Cardiac muscle cell (in vitro differentiated cells and primary cell): ENCODE results near the gene CD80. TPM values are rescaled to one million over a fixed set of nuclear protein-coding genes. Genes with fewer than 3 reads are reported as not detected.

Experiments used
- polyA plus RNA-seq: library from polyadenylated mRNA; unstranded; fragments of >200 nt; fragmentation: Nextera tagmentation; extraction: Ambion mirVana; gene quantifications from 2 replicates; pipeline ENCODE4 v1.2.1, GENCODE V29; 2016
- total RNA-seq: library from RNA; depleted of rRNA; stranded (reverse); fragments of >200 nt; gene quantifications from 2 replicates; pipeline ENCODE4 v1.2.3, GENCODE V29; 2016

CD80 gene
- total and polyA plus RNA-seq, 2 experiments from 2014 or later = 0.39 TPM; not detected in 1

Other genes with a start within 250 kb of the CD80 start
- 42.9 and 48.8 TPM in 2 replicates for gene TMEM39A, start 96.0 kb downstream of the CD80 start, total RNA-seq
- 21.5 and 25.9 TPM in 2 replicates for gene TMEM39A, start 96.0 kb downstream of the CD80 start, polyA plus RNA-seq
- gene POGLUT1, start 90.7 kb downstream of the CD80 start, total RNA-seq = 11.0 and 12.5 TPM in 2 replicates
- gene POGLUT1, start 90.7 kb downstream of the CD80 start, polyA plus RNA-seq = 19.2 and 22.1 TPM in 2 replicates
- gene TIMMDC1, start 61.1 kb downstream of the CD80 start, total RNA-seq = 106 and 110 TPM in 2 replicates
- 256 and 308 TPM in 2 replicates for gene TIMMDC1, start 61.1 kb downstream of the CD80 start, polyA plus RNA-seq
- 2.7 and 3.6 TPM in 2 replicates for gene ADPRH, start 19.9 kb upstream of the CD80 start, total RNA-seq
- gene ADPRH, start 19.9 kb upstream of the CD80 start, polyA plus RNA-seq = 4.8 and 5.6 TPM in 2 replicates
- 0.07 TPM in 1 of 2 replicates, not detected in the other for gene PLA1A, start 38.3 kb upstream of the CD80 start, total RNA-seq
- 0.07 and 0.14 TPM in 2 replicates for gene PLA1A, start 38.3 kb upstream of the CD80 start, polyA plus RNA-seq
- 180 and 214 TPM in 2 replicates for gene POPDC2, start 101.0 kb upstream of the CD80 start, total RNA-seq
- gene POPDC2, start 101.0 kb upstream of the CD80 start, polyA plus RNA-seq = 68.0 and 107 TPM in 2 replicates
- 45.5 and 56.8 TPM in 2 replicates for gene COX17, start 117.8 kb upstream of the CD80 start, total RNA-seq
- 146 and 174 TPM in 2 replicates for gene COX17, start 117.8 kb upstream of the CD80 start, polyA plus RNA-seq
- 0.53 and 0.92 TPM in 2 replicates for gene CFAP91, start 143.4 kb upstream of the CD80 start, total RNA-seq
- 1.4 and 3.4 TPM in 2 replicates for gene CFAP91, start 143.4 kb upstream of the CD80 start, polyA plus RNA-seq
- 0.06 TPM in 1 of 2 replicates, not detected in the other for gene NR1I2, start 222.5 kb upstream of the CD80 start, total RNA-seq
- gene NR1I2, start 222.5 kb upstream of the CD80 start, polyA plus RNA-seq = not detected in 2 replicates